COLO829 (cell line): ENCODE results near the gene OR5L2.
"Not testable (repeated sequence)": the region's sequence is repeated elsewhere in the genome, so short reads cannot be mapped to it uniquely, and the experiment has no call there.

ENCODE experiments used
- DNase-seq: peaks from one replicate; pipeline ENCODE4 v3.0.0; 2012; ENCODE audit warnings: low spot score

The OR5L2 gene

GRCh38 chr11:55826919-55827318 is at the start of gene OR5L2:
Gene OR5L2, plus strand, starts transcription at chr11:55827219. Its CDS starts 0 bp downstream, at chr11:55827219.
- no peak for DNase-seq

- no peak for DNase-seq
Observed at GRCh38 chr11:55791606-55792005, 35.4 kb upstream of the OR5L2 start.

- DNase-seq: no peak
Observed at GRCh38 chr11:55793321-55793720, 33.7 kb upstream of the OR5L2 start.

- DNase-seq: no peak
Observed at GRCh38 chr11:55795256-55795655, 31.8 kb upstream of the OR5L2 start, which contains the start of gene OR5D14. Gene OR5D14, plus strand, starts transcription at chr11:55795556. Its CDS starts 0 bp downstream, at chr11:55795556.

GRCh38 chr11:55806248-55806647 is 20.8 kb upstream of the OR5L2 start:
- DNase-seq: no peak

- DNase-seq: no peak
Observed at GRCh38 chr11:55811067-55811466, 16.0 kb upstream of the OR5L2 start, which contains the start of gene OR5L1. Gene OR5L1, plus strand, starts transcription at chr11:55811367. Its CDS starts 100 bp downstream, at chr11:55811467.

GRCh38 chr11:55819330-55819729 is 7.7 kb upstream of the OR5L2 start, which contains the start of gene OR5D18:
Gene OR5D18, plus strand, starts transcription at chr11:55819630. Its CDS starts 0 bp downstream, at chr11:55819630.
- DNase-seq: no peak

GRCh38 chr11:55838452-55838851 is 11.4 kb downstream of the OR5L2 start, which contains the start of gene OR5D16:
Gene OR5D16, plus strand, starts transcription at chr11:55838752. Its CDS starts 0 bp downstream, at chr11:55838752.
- no peak for DNase-seq

- DNase-seq: no peak
Observed at GRCh38 chr11:55847453-55847852, 20.4 kb downstream of the OR5L2 start.

GRCh38 chr11:55849037-55849436 is 22.0 kb downstream of the OR5L2 start:
- DNase-seq: no peak

- no peak for DNase-seq
Observed at GRCh38 chr11:55852141-55852540, 25.1 kb downstream of the OR5L2 start.

GRCh38 chr11:55854704-55855103 is 27.7 kb downstream of the OR5L2 start:
- no peak for DNase-seq

GRCh38 chr11:55867354-55867753 is 40.3 kb downstream of the OR5L2 start:
- DNase-seq: not testable (repeated sequence)

- DNase-seq: not testable (repeated sequence)
Observed at GRCh38 chr11:55872731-55873130, 45.7 kb downstream of the OR5L2 start.

GRCh38 chr11:55873146-55873545 is 46.1 kb downstream of the OR5L2 start:
- not testable (repeated sequence) for DNase-seq
